ENCODE results near the gene TIGD6. TPM values are rescaled to one million over a fixed set of nuclear protein-coding genes. Genes with fewer than 3 reads are reported as not detected.

Gene TIGD6
- total and polyA plus RNA-seq, 9 of the 15 experiments (the other 6 are each of a cell fraction or from before 2014, with no cell fraction given), result 1.8 to 6.3 (median 3.9) TPM

DNA sequence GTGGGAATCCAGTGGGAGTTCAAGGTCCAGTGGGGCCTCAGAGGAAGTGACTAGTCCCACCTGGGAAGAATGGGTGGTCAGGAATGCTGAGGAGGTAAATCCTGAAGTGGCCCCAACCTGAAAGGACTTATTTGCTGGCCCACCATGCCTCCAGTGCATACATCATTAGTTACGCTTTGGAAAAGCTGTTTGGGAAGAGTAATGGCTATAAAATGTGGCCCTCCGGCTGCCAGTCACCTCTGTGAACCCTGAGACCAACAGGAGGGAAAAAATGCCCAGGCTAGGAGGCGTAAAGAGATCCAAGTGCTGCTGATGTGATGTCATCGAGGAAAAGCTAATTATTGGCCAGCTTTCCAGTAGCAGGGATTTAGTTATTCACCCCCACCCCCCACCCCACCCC, 42.6 kb downstream of the TIGD6 start:
- no peaks in the 10 kb centered on the region for H3K36me3 ChIP-seq (ENCODE audit: control insufficient read depth, insufficient read depth, low read length)
- ATAC-seq, result no peak
- H3K27ac ChIP-seq (ENCODE audit: extremely low read depth, low read depth, low read length), result no peak overlapping the region
- H3K4me3 ChIP-seq, result no peak overlapping the region
- in situ Hi-C loops (cut with MboI) (no loop called here), intact Hi-C loops (cut with micrococcal nuclease) (loop anchor here (2.0 kb wide), 1 partner anchor 321 kb away; no protein-coding TSS in a partner anchor)
- DNase-seq (ENCODE audit: extremely low read depth in 1 of 4, low spot score in 3 of 4), result no peak
- FAIRE-seq, result no peak
- no peak overlapping the region for H3K4me2 ChIP-seq (ENCODE audit: insufficient read depth, low read length)
- no peaks in the 10 kb centered on the region for H3K9me1 ChIP-seq (ENCODE audit: control insufficient read depth, insufficient read depth, low read length)
- H3K9me3 ChIP-seq (replicated peaks; ENCODE audit: control insufficient read depth, insufficient read depth, low read depth, low read length), result no peaks in the 10 kb centered on the region
- 72% methylated on average over 4 of the region's 4 CpGs for WGBS (ENCODE audit: insufficient coverage, low coverage, missing lambda C conversion rate)
- BruUV-seq (replicated peaks), result no TSS peak
- 0 out of 3 replicates have a peak, but pooled peaks cover 4% of the 10 kb centered on the region for H3K79me2 ChIP-seq (ENCODE audit: control insufficient read depth, insufficient read depth, low read length)
- H3K9ac ChIP-seq (ENCODE audit: insufficient read depth in 1 of 2, low read depth in 2 of 2, low read length in 2 of 2), result no peak overlapping the region
- no peaks in the 10 kb centered on the region for H3K27me3 ChIP-seq (ENCODE audit: control insufficient read depth in 2 of 2, insufficient read depth in 2 of 2, low read length in 2 of 2)
- no peaks in the 10 kb centered on the region for H4K20me1 ChIP-seq (replicated peaks; ENCODE audit: control insufficient read depth, insufficient read depth, low read length)
- ChIA-PET POLR2A (interaction anchor here (0.5 to 0.6 kb wide), 2 partner anchors 31 to 292 kb away, joined by 3 read pairs; no protein-coding TSS in a partner anchor), CTCF (ENCODE audit: low intra/inter-chr PET ratio) (no interaction called here)
- H3K4me1 ChIP-seq (replicated peaks in 1 of 2; ENCODE audit: control insufficient read depth in 2 of 2, insufficient read depth in 2 of 2, low read length in 2 of 2), result peaks cover 14 to 21% of the 10 kb centered on the region in 2 experiments; a peak in 4 of 5 replicates
- no peak for TF ChIP-seq GTF2A2 (tag; IDR thresholded peaks at IDR 0.05)
- no peak overlapping the region for H2AFZ ChIP-seq (ENCODE audit: low read depth, low read length)

DNA sequence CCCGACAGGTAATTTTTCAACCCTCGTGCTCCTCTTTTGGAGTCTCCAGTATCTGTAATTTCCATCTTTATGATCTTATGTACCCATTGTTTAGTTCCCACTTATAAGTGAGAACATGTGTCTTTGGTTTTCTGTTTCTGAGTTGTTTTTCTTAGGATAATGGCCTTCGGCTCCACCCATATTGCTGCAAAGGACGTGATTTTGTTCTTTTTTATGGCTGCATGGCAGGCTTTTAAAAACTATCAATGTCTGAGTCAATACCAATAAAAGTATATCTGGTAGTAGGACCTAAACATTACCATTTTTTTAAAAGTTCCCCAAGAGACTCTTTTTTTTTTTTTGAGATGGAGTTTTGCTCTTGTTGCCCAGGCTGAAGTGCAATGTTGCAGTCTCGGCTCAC, 43.8 kb downstream of the TIGD6 start:
- Histone ChIP-seq H3K4me2 (ENCODE audit: insufficient read depth, low read length) (no peak overlapping the region), H3K9ac (ENCODE audit: insufficient read depth in 1 of 2, low read depth in 2 of 2, low read length in 2 of 2) (no peak overlapping the region), H2AFZ (ENCODE audit: low read depth, low read length) (no peak overlapping the region), H3K4me3 (no peak overlapping the region), H3K9me3 (replicated peaks; ENCODE audit: control insufficient read depth, insufficient read depth, low read depth, low read length) (no peaks in the 10 kb centered on the region), H3K36me3 (ENCODE audit: control insufficient read depth, insufficient read depth, low read length) (no peaks in the 10 kb centered on the region), H3K4me1 (replicated peaks in 1 of 2; ENCODE audit: control insufficient read depth in 2 of 2, insufficient read depth in 2 of 2, low read length in 2 of 2) (peaks cover 14 to 21% of the 10 kb centered on the region in 2 experiments; a peak in 4 of 5 replicates), H3K27me3 (ENCODE audit: control insufficient read depth in 2 of 2, insufficient read depth in 2 of 2, low read length in 2 of 2) (no peaks in the 10 kb centered on the region), H3K9me1 (ENCODE audit: control insufficient read depth, insufficient read depth, low read length) (no peaks in the 10 kb centered on the region), H3K27ac (ENCODE audit: extremely low read depth, low read depth, low read length) (no peak overlapping the region), H3K79me2 (ENCODE audit: control insufficient read depth, insufficient read depth, low read length) (0 out of 3 replicates have a peak, but pooled peaks cover 4% of the 10 kb centered on the region), H4K20me1 (replicated peaks; ENCODE audit: control insufficient read depth, insufficient read depth, low read length) (no peaks in the 10 kb centered on the region)
- ChIA-PET CTCF (ENCODE audit: low intra/inter-chr PET ratio) (no interaction called here), POLR2A (interaction anchor here (0.6 kb wide), 1 partner anchor 68 kb away, joined by 3 read pairs; no protein-coding TSS in a partner anchor)
- WGBS (ENCODE audit: insufficient coverage, low coverage, missing lambda C conversion rate), result 59% methylated on average over 5 of the region's 5 CpGs
- no TSS peak for BruUV-seq (replicated peaks)
- FAIRE-seq, result no peak
- in situ Hi-C loops (cut with MboI), result no loop called here
- no peak for ATAC-seq
- intact Hi-C loops (cut with micrococcal nuclease), result no loop called here
- no peak for DNase-seq (ENCODE audit: extremely low read depth in 1 of 4, low spot score in 3 of 4)
- TF ChIP-seq MTA3 (IDR thresholded peaks at IDR 0.05; ENCODE audit: borderline replicate concordance), result no peak
- no peak for TF ChIP-seq PTTG1 (tag; IDR thresholded peaks at IDR 0.05; ENCODE audit: low read depth)
- no peak for TF ChIP-seq DNMT1 (IDR thresholded peaks at IDR 0.05)
- no peak for TF ChIP-seq ZNF584 (CRISPR knock-in tag; IDR thresholded peaks at IDR 0.05; ENCODE audit: low read depth)
- no peak for TF ChIP-seq ZNF318 (IDR thresholded peaks at IDR 0.05; ENCODE audit: borderline replicate concordance in 1 of 2, low read depth in 1 of 2)
